Measurements from ENCODE around the gene DNAJA4. TPM values are rescaled to one million over a fixed set of nuclear protein-coding genes. Genes with fewer than 3 reads are reported as not detected.
A peak's percentile ranks its signal among the peaks of the same experiment; 100 is the strongest.

DNAJA4 gene
- total and polyA plus RNA-seq, 2 of the 13 experiments (the other 11 are each of a cell fraction or from before 2014, with no cell fraction given), result not detected

- in situ Hi-C loops (cut with HindIII; ENCODE audit: extremely low pct_ligation_motif_present, low pct_unique_long_range_greater_than_20kb), result loop anchor here (10.0 kb wide), 2 partner anchors 180 to 410 kb away; no protein-coding TSS in a partner anchor
- peak; percentile 52 for ATAC-seq
- CTCF ChIA-PET (ENCODE audit: low intra/inter-chr PET ratio, low total read pairs), result interaction anchor here (1.1 kb wide), 1 partner anchor 118 kb away, joined by 3 read pairs; no protein-coding TSS in a partner anchor
- Histone ChIP-seq H3K27me3 (ENCODE audit: control insufficient read depth in 1 of 2, insufficient read depth in 2 of 2, low read length in 2 of 2) (no peaks in the 10 kb centered on the region; a peak in 1 of 5 replicates), H3K79me2 (ENCODE audit: insufficient read depth, low read length) (no peaks in the 10 kb centered on the region), H2AFZ (ENCODE audit: low read length) (peak overlapping the region; percentile 91), H3K9me3 (ENCODE audit: low read length) (no peaks in the 10 kb centered on the region), H3K4me3 (replicated peaks in 1 of 3; ENCODE audit: insufficient read depth in 1 of 3, low read depth in 2 of 3, low read length in 3 of 3) (peak overlapping the region; percentile 31 to 69 (median 54); a peak in 5 of 6 replicates), H3K36me3 (replicated peaks in 1 of 2; ENCODE audit: control insufficient read depth in 1 of 2, insufficient read depth in 2 of 2, low read length in 2 of 2) (no peaks in the 10 kb centered on the region), H3K4me1 (ENCODE audit: insufficient read depth, low read length) (peaks cover 60% of the 10 kb centered on the region), H3K4me2 (ENCODE audit: low read depth, low read length) (peak overlapping the region; percentile 83), H3K27ac (ENCODE audit: extremely low read length, insufficient read depth, low read length) (no peak overlapping the region), H4K20me1 (ENCODE audit: insufficient read depth, low read length) (no peaks in the 10 kb centered on the region), H3K9ac (ENCODE audit: insufficient read depth, low read depth, low read length) (peak overlapping the region; percentile 49)
- 11% methylated on average over 5 of the region's 9 CpGs for WGBS (ENCODE audit: low lambda C conversion rate)
- intact Hi-C loops (cut with micrococcal nuclease; ENCODE audit: unreplicated experiment), result loop anchor here (5.0 to 10.0 kb wide), 3 partner anchors 70 to 260 kb away; partner anchors contain the start of genes CHRNA5 and IREB2
- no TSS peak for BruUV-seq (replicated peaks)
- FAIRE-seq, result no peak
- DNase-seq (ENCODE audit: low spot score), result no peak
- POLR2A ChIA-PET, result interaction anchor here (0.7 to 2.0 kb wide), 6 partner anchors 94 to 261 kb away, joined by 3 to 24 read pairs (median 5); partner anchors contain the start of genes CHRNA5, IREB2 and PSMA4
- TF ChIP-seq NFKBIZ (CRISPR knock-in tag; IDR thresholded peaks at IDR 0.05) (no peak), ATF7 (IDR thresholded peaks at IDR 0.05) (no peak), ATF7 (CRISPR knock-in tag; IDR thresholded peaks at IDR 0.05) (no peak), ZNF749 (CRISPR knock-in tag; IDR thresholded peaks at IDR 0.05; ENCODE audit: borderline replicate concordance) (no peak), SP2 (CRISPR knock-in tag; IDR thresholded peaks at IDR 0.05) (0 out of 2 replicates have a peak, but pooled peaks have one; percentile 22), NAIF1 (CRISPR knock-in tag; IDR thresholded peaks at IDR 0.05; ENCODE audit: borderline replicate concordance) (no peak), IRF2 (CRISPR knock-in tag; IDR thresholded peaks at IDR 0.05) (no peak), ZMYM2 (CRISPR knock-in tag; IDR thresholded peaks at IDR 0.05) (no peak), ISL2 (CRISPR knock-in tag; IDR thresholded peaks at IDR 0.05) (no peak), CHD2 (IDR thresholded peaks at IDR 0.05; ENCODE audit: low read depth, low read length) (no peak), ONECUT2 (CRISPR knock-in tag; IDR thresholded peaks at IDR 0.05) (peak; percentile 67), GABPB1 (CRISPR knock-in tag; IDR thresholded peaks at IDR 0.05) (0 out of 2 replicates have a peak, but pooled peaks have one; percentile 12)
- TF ChIP-seq, protein P1, sequence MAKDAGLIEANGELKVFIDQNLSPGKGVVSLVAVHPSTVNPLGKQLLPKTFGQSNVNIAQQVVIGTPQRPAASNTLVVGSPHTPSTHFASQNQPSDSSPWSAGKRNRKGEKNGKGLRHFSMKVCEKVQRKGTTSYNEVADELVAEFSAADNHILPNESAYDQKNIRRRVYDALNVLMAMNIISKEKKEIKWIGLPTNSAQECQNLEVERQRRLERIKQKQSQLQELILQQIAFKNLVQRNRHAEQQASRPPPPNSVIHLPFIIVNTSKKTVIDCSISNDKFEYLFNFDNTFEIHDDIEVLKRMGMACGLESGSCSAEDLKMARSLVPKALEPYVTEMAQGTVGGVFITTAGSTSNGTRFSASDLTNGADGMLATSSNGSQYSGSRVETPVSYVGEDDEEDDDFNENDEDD (CRISPR knock-in tag; IDR thresholded peaks at IDR 0.05; ENCODE audit: borderline replicate concordance), result no peak
- TF ChIP-seq, protein P2, sequence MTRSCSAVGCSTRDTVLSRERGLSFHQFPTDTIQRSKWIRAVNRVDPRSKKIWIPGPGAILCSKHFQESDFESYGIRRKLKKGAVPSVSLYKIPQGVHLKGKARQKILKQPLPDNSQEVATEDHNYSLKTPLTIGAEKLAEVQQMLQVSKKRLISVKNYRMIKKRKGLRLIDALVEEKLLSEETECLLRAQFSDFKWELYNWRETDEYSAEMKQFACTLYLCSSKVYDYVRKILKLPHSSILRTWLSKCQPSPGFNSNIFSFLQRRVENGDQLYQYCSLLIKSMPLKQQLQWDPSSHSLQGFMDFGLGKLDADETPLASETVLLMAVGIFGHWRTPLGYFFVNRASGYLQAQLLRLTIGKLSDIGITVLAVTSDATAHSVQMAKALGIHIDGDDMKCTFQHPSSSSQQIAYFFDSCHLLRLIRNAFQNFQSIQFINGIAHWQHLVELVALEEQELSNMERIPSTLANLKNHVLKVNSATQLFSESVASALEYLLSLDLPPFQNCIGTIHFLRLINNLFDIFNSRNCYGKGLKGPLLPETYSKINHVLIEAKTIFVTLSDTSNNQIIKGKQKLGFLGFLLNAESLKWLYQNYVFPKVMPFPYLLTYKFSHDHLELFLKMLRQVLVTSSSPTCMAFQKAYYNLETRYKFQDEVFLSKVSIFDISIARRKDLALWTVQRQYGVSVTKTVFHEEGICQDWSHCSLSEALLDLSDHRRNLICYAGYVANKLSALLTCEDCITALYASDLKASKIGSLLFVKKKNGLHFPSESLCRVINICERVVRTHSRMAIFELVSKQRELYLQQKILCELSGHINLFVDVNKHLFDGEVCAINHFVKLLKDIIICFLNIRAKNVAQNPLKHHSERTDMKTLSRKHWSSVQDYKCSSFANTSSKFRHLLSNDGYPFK (CRISPR knock-in tag; IDR thresholded peaks at IDR 0.05; ENCODE audit: borderline replicate concordance), result peak; percentile 61; the same call in 1 of the 2 replicates
- TF ChIP-seq, protein P3, sequence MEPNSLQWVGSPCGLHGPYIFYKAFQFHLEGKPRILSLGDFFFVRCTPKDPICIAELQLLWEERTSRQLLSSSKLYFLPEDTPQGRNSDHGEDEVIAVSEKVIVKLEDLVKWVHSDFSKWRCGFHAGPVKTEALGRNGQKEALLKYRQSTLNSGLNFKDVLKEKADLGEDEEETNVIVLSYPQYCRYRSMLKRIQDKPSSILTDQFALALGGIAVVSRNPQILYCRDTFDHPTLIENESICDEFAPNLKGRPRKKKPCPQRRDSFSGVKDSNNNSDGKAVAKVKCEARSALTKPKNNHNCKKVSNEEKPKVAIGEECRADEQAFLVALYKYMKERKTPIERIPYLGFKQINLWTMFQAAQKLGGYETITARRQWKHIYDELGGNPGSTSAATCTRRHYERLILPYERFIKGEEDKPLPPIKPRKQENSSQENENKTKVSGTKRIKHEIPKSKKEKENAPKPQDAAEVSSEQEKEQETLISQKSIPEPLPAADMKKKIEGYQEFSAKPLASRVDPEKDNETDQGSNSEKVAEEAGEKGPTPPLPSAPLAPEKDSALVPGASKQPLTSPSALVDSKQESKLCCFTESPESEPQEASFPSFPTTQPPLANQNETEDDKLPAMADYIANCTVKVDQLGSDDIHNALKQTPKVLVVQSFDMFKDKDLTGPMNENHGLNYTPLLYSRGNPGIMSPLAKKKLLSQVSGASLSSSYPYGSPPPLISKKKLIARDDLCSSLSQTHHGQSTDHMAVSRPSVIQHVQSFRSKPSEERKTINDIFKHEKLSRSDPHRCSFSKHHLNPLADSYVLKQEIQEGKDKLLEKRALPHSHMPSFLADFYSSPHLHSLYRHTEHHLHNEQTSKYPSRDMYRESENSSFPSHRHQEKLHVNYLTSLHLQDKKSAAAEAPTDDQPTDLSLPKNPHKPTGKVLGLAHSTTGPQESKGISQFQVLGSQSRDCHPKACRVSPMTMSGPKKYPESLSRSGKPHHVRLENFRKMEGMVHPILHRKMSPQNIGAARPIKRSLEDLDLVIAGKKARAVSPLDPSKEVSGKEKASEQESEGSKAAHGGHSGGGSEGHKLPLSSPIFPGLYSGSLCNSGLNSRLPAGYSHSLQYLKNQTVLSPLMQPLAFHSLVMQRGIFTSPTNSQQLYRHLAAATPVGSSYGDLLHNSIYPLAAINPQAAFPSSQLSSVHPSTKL (CRISPR knock-in tag; IDR thresholded peaks at IDR 0.05), result 0 out of 2 replicates have a peak, but pooled peaks have one; percentile 3
Measured at GRCh38 chr15:78304216-78305066, 40.1 kb downstream of the DNAJA4 start.

Measured in HepG2 (cell line).